Naive thymus-derived CD4-positive, alpha-beta T cell (primary cell): Measurements from ENCODE around the gene PHF23. TPM values are rescaled to one million over a fixed set of nuclear protein-coding genes. Genes with fewer than 3 reads are reported as not detected.

Experiments used
- ATAC-seq: fragments of 150-1000 bp; cut with Tn5 transposase; 2 replicates; pipeline ENCODE4 v1.10.0; 2021; ENCODE audit warnings: mild to moderate bottlenecking, moderate library complexity
- CTCF ChIA-PET: fragments of 350-600 bp; sonication (Branson Sonifier 250); formaldehyde crosslinking; loops from one replicate; lab custom pipeline; 2021; ENCODE audit warnings: antibody characterized with exemption; lab: Charles Lee
- POLR2A ChIA-PET: fragments of 350-600 bp; sonication (Branson Sonifier 250); formaldehyde crosslinking; loops from one replicate; lab custom pipeline; 2021; ENCODE audit warnings: antibody characterized with exemption, inconsistent platforms; lab: Charles Lee
- DNase-seq, 9 donors: peaks; one replicate each; pipeline versions ENCODE4 v3.0.0 to v3.0.0-alpha.2; 2020 to 2022; ENCODE audit warnings: mixed read lengths in 1 of 9
- H3K27ac ChIP-seq: one replicate; pipeline ENCODE4 v1.7.0; 2013; ENCODE audit warnings: mild to moderate bottlenecking, low read depth, low read length, moderate library complexity
- H3K27me3 ChIP-seq, 2 donors: one replicate each; pipeline ENCODE4 v1.7.0; 2013; ENCODE audit warnings: low read length in 2 of 2, mild to moderate bottlenecking in 2 of 2, moderate library complexity in 2 of 2; ENCODE audit not compliant: control insufficient read depth in 2 of 2, insufficient read depth in 2 of 2
- H3K36me3 ChIP-seq, 3 experiments: 1 replicate in 2 of 3; 2 replicates in 1 of 3; pipeline ENCODE4 v1.7.0; 2013; ENCODE audit warnings: low read length in 3 of 3, mild to moderate bottlenecking in 3 of 3, moderate library complexity in 1 of 3; ENCODE audit not compliant: insufficient read depth in 3 of 3, control insufficient read depth in 2 of 3
- H3K4me1 ChIP-seq, 2 donors: one replicate each; pipeline ENCODE4 v1.7.0; 2013; ENCODE audit warnings: low read length in 2 of 2, mild to moderate bottlenecking in 2 of 2, moderate library complexity in 1 of 2; ENCODE audit not compliant: control insufficient read depth in 2 of 2, insufficient read depth in 2 of 2
- H3K4me3 ChIP-seq: 2 replicates; pipeline ENCODE4 v1.7.0; 2013; ENCODE audit warnings: mild to moderate bottlenecking, low read length
- H3K9me3 ChIP-seq, 3 experiments: 1 replicate in 2 of 3; 2 replicates in 1 of 3; pipeline ENCODE4 v1.7.0; 2013; ENCODE audit warnings: low read length in 3 of 3; ENCODE audit not compliant: control insufficient read depth in 2 of 3
- H3K27ac Mint-ChIP-seq, 9 donors: one replicate each; pipeline ENCODE4 v1.8.0; 2020 to 2022; ENCODE audit warnings: mixed read lengths in 9 of 9, mild to moderate bottlenecking in 8 of 9, moderate library complexity in 5 of 9, inconsistent platforms in 2 of 9
- H3K27me3 Mint-ChIP-seq, 5 donors: one replicate each; pipeline ENCODE4 v1.8.0; 2021 to 2022; ENCODE audit warnings: mixed read lengths in 5 of 5, mild to moderate bottlenecking in 1 of 5
- H3K36me3 Mint-ChIP-seq, 5 donors: one replicate each; pipeline ENCODE4 v1.8.0; 2020 to 2022; ENCODE audit warnings: mixed read lengths in 5 of 5, mild to moderate bottlenecking in 3 of 5, inconsistent platforms in 1 of 5
- H3K4me1 Mint-ChIP-seq, 7 donors: one replicate each; pipeline ENCODE4 v1.8.0; 2020 to 2022; ENCODE audit warnings: mixed read lengths in 7 of 7, mild to moderate bottlenecking in 3 of 7, inconsistent platforms in 1 of 7
- H3K4me3 Mint-ChIP-seq, 10 donors: one replicate each; pipeline ENCODE4 v1.8.0; 2020 to 2022; ENCODE audit warnings: mild to moderate bottlenecking in 10 of 10, mixed read lengths in 10 of 10, moderate library complexity in 6 of 10, inconsistent platforms in 2 of 10
- H3K9me3 Mint-ChIP-seq, 11 donors: one replicate each; pipeline ENCODE4 v1.8.0; 2020 to 2022; ENCODE audit warnings: mixed read lengths in 11 of 11, mild to moderate bottlenecking in 4 of 11, inconsistent platforms in 1 of 11, moderate library complexity in 1 of 11
- intact Hi-C, 2 donors: fragments of 100-400 bp; cut with micrococcal nuclease; formaldehyde crosslinking; loops; one replicate each; pipeline ENCODE4 v1.15.1; 2023
- polyA plus RNA-seq, 2 donors: library from polyadenylated mRNA; unstranded; fragments of 300-500 nt; fragmentation: Illumina TruSeq; gene quantifications; one replicate each; pipeline ENCODE4 v1.2.3, GENCODE V29; 2021
- total RNA-seq, 6 experiments: library from RNA in 5 of 6; stranded (reverse) in 5 of 6; gene quantifications; 1 replicate in 5 of 6; 2 replicates in 1 of 6; pipeline ENCODE4 v1.2.3 and lab custom pipeline; 2021 to 2026

The PHF23 gene
- total and polyA plus RNA-seq, 7 experiments from 2014 or later, result 12.3 to 58.7 (median 41.3) TPM

- POLR2A ChIA-PET, result interaction anchor here (0.6 to 1.1 kb wide), 4 partner anchors 10 to 320 kb away, joined by 3 to 4 read pairs (median 4); partner anchors contain the start of genes ACAP1 and MPDU1
- no peak overlapping the region for H3K4me3 ChIP-seq
- no peak overlapping the region for H3K27ac ChIP-seq
- H3K27ac Mint-ChIP-seq, result peak overlapping the region in 6 of 9 donors; percentile 7 to 84 (median 44)
- H3K27me3 ChIP-seq, result no peaks in the 10 kb centered on the region
- H3K27me3 Mint-ChIP-seq, result peaks cover 0 to 36% (median 15%) of the 10 kb centered on the region in 5 donors
- H3K4me1 ChIP-seq, result peaks cover 13 to 19% of the 10 kb centered on the region in 2 donors
- H3K36me3 Mint-ChIP-seq, result peaks cover 0 to 3% (median 0%) of the 10 kb centered on the region in 5 donors
- CTCF ChIA-PET, result interaction anchor here (0.6 kb wide), 1 partner anchor 11 kb away, joined by 3 read pairs; no protein-coding TSS in a partner anchor
- ATAC-seq (no peak), DNase-seq (no peak)
- peaks cover 18 to 32% (median 27%) of the 10 kb centered on the region in 7 donors for H3K4me1 Mint-ChIP-seq
- peak overlapping the region; percentile 69 to 90 (median 84) for H3K4me3 Mint-ChIP-seq
- peaks cover 0 to 2% (median 0%) of the 10 kb centered on the region in 11 donors for H3K9me3 Mint-ChIP-seq
- no peaks in the 10 kb centered on the region for H3K9me3 ChIP-seq
- H3K36me3 ChIP-seq, result peaks cover 0 to 7% (median 0%) of the 10 kb centered on the region in 3 experiments
- intact Hi-C loops, result loop anchor here in 1 of 2 donors (1.0 kb wide), 1 partner anchor 25 kb away; no protein-coding TSS in a partner anchor
Observed at GRCh38 chr17:7263801-7264078, 24.5 kb upstream of the PHF23 start.

GRCh38 chr17:7262935-7263800 is 23.9 kb upstream of the PHF23 start:
- CTCF ChIA-PET, result interaction anchor here (0.6 kb wide), 1 partner anchor 12 kb away, joined by 3 read pairs; no protein-coding TSS in a partner anchor
- H3K27me3 Mint-ChIP-seq, result peaks cover 0 to 36% (median 15%) of the 10 kb centered on the region in 5 donors
- peak overlapping the region; percentile 39 for H3K4me3 ChIP-seq

GRCh38 chr17:7262192-7262934 is 23.1 kb upstream of the PHF23 start, which contains the start of gene CLDN7:
CLDN7 (minus strand) TSS chr17:7262478; CDS start chr17:7262043, 435 bp downstream.
- Histone ChIP-seq H3K36me3 (peaks cover 0 to 14% (median 0%) of the 10 kb centered on the region in 3 experiments), H3K27ac (peak within 1 kb of the TSS; percentile 68), H3K4me3 (peak within 1 kb of the TSS; percentile 59), H3K9me3 (no peaks in the 10 kb centered on the region), H3K27me3 (no peaks in the 10 kb centered on the region), H3K4me1 (peaks cover 13 to 19% of the 10 kb centered on the region in 2 donors)
- H3K4me3 Mint-ChIP-seq, result peak within 1 kb of the TSS; percentile 71 to 90 (median 84)
- ChIA-PET CTCF (no interaction called here), POLR2A (interaction anchor here (1.2 kb wide), 2 partner anchors 34 to 46 kb away, joined by 3 to 4 read pairs; no protein-coding TSS in a partner anchor)
- H3K36me3 Mint-ChIP-seq, result peaks cover 0 to 5% (median 0%) of the 10 kb centered on the region in 5 donors
- intact Hi-C loops, result no loop called here
- H3K27ac Mint-ChIP-seq, result peak within 1 kb of the TSS; percentile 29 to 84 (median 70)
- peaks cover 0 to 36% (median 15%) of the 10 kb centered on the region in 5 donors for H3K27me3 Mint-ChIP-seq
- ATAC-seq (no peak), DNase-seq (no peak)
- peaks cover 0 to 2% (median 0%) of the 10 kb centered on the region in 11 donors for H3K9me3 Mint-ChIP-seq
- H3K4me1 Mint-ChIP-seq, result peaks cover 18 to 32% (median 28%) of the 10 kb centered on the region in 7 donors

More at GRCh38 chr17:7262935-7263800, 23.9 kb upstream of the PHF23 start:
- Histone ChIP-seq H3K36me3 (peaks cover 0 to 11% (median 0%) of the 10 kb centered on the region in 3 experiments), H3K27ac (no peak overlapping the region), H3K4me1 (peaks cover 13 to 19% of the 10 kb centered on the region in 2 donors), H3K27me3 (no peaks in the 10 kb centered on the region), H3K9me3 (no peaks in the 10 kb centered on the region)
- Mint-ChIP-seq H3K9me3 (peaks cover 0 to 2% (median 0%) of the 10 kb centered on the region in 11 donors), H3K4me3 (peak overlapping the region; percentile 69 to 90 (median 84)), H3K4me1 (peaks cover 18 to 32% (median 28%) of the 10 kb centered on the region in 7 donors), H3K36me3 (peaks cover 0 to 5% (median 0%) of the 10 kb centered on the region in 5 donors), H3K27ac (peak overlapping the region; percentile 0 to 84 (median 70))
- ATAC-seq (peak; percentile 29), DNase-seq (peak in 1 of 9 donors; percentile 26)
- POLR2A ChIA-PET, result interaction anchor here (0.6 to 1.2 kb wide), 5 partner anchors 11 to 320 kb away, joined by 3 to 4 read pairs (median 4); partner anchors contain the start of genes ACAP1 and MPDU1
- intact Hi-C loops, result loop anchor here in 1 of 2 donors (1.0 kb wide), 1 partner anchor 25 kb away; no protein-coding TSS in a partner anchor

GRCh38 chr17:7261379-7262191 is 22.3 kb upstream of the PHF23 start:
- DNase-seq, result peak in 1 of 9 donors; percentile 34
- Mint-ChIP-seq H3K27me3 (peaks cover 0 to 32% (median 14%) of the 10 kb centered on the region in 5 donors), H3K4me1 (peaks cover 18 to 32% (median 28%) of the 10 kb centered on the region in 7 donors), H3K36me3 (peaks cover 0 to 9% (median 2%) of the 10 kb centered on the region in 5 donors), H3K9me3 (peaks cover 0 to 2% (median 0%) of the 10 kb centered on the region in 11 donors), H3K4me3 (peak overlapping the region; percentile 65 to 87 (median 76)), H3K27ac (peak overlapping the region in 8 of 9 donors; percentile 29 to 68 (median 54))
- Histone ChIP-seq H3K27ac (peak overlapping the region; percentile 68), H3K36me3 (peaks cover 0 to 22% (median 0%) of the 10 kb centered on the region in 3 experiments), H3K4me1 (peaks cover 13 to 19% of the 10 kb centered on the region in 2 donors), H3K9me3 (no peaks in the 10 kb centered on the region), H3K4me3 (peak overlapping the region; percentile 59), H3K27me3 (no peaks in the 10 kb centered on the region)
- ChIA-PET POLR2A (interaction anchor here (0.7 to 1.2 kb wide), 4 partner anchors 21 to 175 kb away, joined by 3 to 5 read pairs (median 4); no protein-coding TSS in a partner anchor), CTCF (no interaction called here)
- ATAC-seq, result peak; percentile 58
- intact Hi-C loops, result loop anchor here (1.0 kb wide), 2 partner anchors 9 to 20 kb away; partner anchors contain the start of genes ELP5 (in 1 of the 2) and SLC2A4 (in 1 of the 2)

GRCh38 chr17:7260651-7261378 is 21.6 kb upstream of the PHF23 start:
- ATAC-seq (peak; percentile 63), DNase-seq (peak in 1 of 9 donors; percentile 28)
- peak overlapping the region in 7 of 9 donors; percentile 42 to 75 (median 68) for H3K27ac Mint-ChIP-seq
- intact Hi-C loops, result loop anchor here (1.0 kb wide), 2 partner anchors 9 to 20 kb away; partner anchors contain the start of genes ELP5 (in 1 of the 2) and SLC2A4 (in 1 of the 2)
- peaks cover 0 to 30% (median 14%) of the 10 kb centered on the region in 5 donors for H3K27me3 Mint-ChIP-seq
- H3K9me3 ChIP-seq, result no peaks in the 10 kb centered on the region
- H3K4me3 Mint-ChIP-seq, result peak overlapping the region; percentile 49 to 87 (median 73)
- ChIA-PET POLR2A (interaction anchor here (0.7 to 1.2 kb wide), 4 partner anchors 21 to 176 kb away, joined by 3 to 5 read pairs (median 4); partner anchors contain the start of gene ACAP1), CTCF (interaction anchor here (0.6 kb wide), 1 partner anchor 670 kb away, joined by 3 read pairs; no protein-coding TSS in a partner anchor)
- peaks cover 0 to 2% (median 0%) of the 10 kb centered on the region in 11 donors for H3K9me3 Mint-ChIP-seq
- peaks cover 18 to 36% (median 28%) of the 10 kb centered on the region in 7 donors for H3K4me1 Mint-ChIP-seq
- peak overlapping the region; percentile 68 for H3K27ac ChIP-seq
- H3K27me3 ChIP-seq, result no peaks in the 10 kb centered on the region
- peaks cover 0 to 29% (median 0%) of the 10 kb centered on the region in 3 experiments for H3K36me3 ChIP-seq
- H3K4me3 ChIP-seq, result peak overlapping the region; percentile 59
- peaks cover 13 to 19% of the 10 kb centered on the region in 2 donors for H3K4me1 ChIP-seq
- H3K36me3 Mint-ChIP-seq, result peaks cover 0 to 13% (median 6%) of the 10 kb centered on the region in 5 donors
